ENCODE results near the gene TBL1XR1.

The TBL1XR1 gene

DNA sequence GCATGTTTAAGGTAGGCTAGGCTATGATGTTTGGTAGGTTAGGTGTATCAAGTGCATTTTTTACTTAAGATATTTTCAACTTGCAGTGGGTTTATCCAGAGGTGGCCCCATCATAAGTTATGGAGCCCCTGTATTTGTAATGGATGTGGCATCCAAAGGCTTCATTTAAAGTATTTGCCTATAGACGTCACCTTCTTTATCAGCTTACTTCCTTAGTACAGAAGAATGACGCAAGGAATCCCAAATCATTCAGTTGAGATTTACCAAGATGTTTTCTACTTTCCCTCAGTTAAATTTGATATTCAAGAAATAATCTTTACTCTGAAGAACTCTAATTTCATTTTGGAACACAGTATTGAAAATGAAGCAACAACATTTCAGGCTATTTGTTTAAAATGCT, 201.3 kb downstream of the TBL1XR1 start:
- DNase-seq: no peak

- no peak for DNase-seq
Measured at GRCh38 chr3:176994891-176995781, 202.1 kb downstream of the TBL1XR1 start.

GRCh38 chr3:176994393-176994792, 202.9 kb downstream of the TBL1XR1 start:
- DNase-seq: no peak

- no peak for DNase-seq
Measured at GRCh38 chr3:176992978-176993377, 204.3 kb downstream of the TBL1XR1 start.

- DNase-seq: no peak
Measured at GRCh38 chr3:176992565-176992964, 204.7 kb downstream of the TBL1XR1 start.

DNA sequence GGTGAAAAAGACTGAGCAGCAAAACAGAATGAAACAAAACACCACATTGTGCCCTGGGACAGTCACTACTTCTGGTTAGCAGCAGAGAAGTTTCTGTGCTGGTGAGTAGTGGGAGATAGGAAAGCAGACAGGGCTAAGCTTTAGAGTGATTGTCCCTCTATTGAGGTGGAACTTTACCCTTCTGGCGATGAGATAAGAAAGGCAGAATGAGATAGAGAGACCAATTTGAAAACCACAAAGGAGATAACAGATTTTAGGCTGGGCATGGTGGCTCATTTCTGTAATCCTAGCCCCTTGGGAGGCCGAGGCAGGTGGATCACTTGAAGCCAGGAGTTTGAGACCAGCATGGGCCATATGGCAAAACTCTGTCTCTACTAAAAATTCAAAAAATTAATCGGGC, 208.5 kb downstream of the TBL1XR1 start:
- DNase-seq: no peak

DNA sequence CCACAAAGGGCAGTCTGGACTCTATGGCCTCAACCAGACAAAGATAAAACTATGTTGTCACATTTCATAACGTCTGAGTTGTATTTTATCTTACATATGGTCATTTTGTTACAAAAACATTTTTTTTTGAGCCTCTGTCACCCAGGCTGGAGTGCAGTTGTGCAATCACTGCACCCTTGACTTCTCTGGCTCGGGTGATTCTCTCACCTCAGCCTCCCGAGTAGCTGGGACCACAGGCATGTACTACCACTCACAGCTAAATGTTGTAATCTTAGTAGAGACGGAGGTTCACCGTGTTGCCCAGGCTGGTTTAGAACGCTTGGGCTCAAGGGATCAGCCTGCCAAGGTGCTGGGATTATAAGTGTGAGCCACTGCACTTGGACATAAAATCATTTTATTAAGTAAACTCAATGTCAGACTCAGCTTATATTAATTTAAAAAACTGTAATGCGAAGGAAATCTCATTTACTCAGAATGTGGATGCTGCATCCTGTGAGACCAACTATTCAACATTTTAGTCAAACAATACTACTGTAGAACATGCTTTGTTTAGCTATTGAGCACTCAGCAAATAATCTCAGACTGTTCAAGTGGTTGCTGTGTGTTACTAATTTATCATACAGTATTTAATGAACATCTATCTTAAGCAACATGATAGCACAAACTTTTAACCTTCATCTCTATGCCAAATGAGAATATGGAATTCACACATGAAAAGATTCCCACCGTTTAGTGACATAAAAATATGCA, 209.2 kb downstream of the TBL1XR1 start:
- DNase-seq: no peak

- DNase-seq: no peak
Measured at GRCh38 chr3:176978441-176978840, 218.8 kb downstream of the TBL1XR1 start.

GRCh38 chr3:176977331-176977730, 220.0 kb downstream of the TBL1XR1 start:
- no peak for DNase-seq

- no peak for DNase-seq
Measured at GRCh38 chr3:176976586-176976985, 220.7 kb downstream of the TBL1XR1 start.

DNA sequence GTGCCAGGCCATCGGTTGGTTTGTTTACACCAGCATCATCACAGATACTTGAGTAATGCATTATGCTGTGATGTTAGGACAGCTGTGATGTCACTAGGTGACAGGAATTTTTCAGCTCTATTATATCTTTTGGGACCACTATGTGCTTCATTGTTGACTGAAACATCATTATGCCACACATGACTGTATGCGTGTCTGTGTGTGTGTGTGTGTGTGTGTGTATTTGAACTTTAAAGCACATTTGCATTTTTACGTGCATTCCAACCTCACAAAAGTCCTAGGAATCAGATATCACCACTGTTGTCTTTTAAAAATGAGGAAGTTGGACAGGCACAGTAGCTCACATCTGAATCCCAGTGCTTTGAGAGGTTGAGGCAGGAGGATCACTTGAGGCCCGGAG, 223.0 kb downstream of the TBL1XR1 start:
- no peak for DNase-seq

- no peak for DNase-seq
Measured at GRCh38 chr3:176971613-176972174, 225.6 kb downstream of the TBL1XR1 start.

DNA sequence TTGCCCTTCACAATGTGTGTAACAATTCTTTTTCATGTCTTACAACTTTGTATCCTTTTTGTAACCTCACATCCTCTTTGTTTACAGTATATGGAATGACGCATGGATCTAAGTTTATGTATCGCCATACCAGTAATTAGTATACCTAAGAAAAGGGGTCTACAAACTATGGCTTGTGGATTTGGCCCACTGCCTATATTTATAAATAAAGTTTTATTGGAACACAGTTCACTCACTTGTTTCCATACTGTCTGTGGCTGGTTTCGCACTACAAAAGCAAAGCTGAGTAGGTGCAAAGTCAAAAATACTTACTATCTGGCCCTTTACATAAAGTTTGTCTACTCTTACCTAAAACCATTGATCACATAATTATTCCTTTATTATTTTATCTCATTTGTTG, 226.5 kb downstream of the TBL1XR1 start:
- DNase-seq: no peak

DNA sequence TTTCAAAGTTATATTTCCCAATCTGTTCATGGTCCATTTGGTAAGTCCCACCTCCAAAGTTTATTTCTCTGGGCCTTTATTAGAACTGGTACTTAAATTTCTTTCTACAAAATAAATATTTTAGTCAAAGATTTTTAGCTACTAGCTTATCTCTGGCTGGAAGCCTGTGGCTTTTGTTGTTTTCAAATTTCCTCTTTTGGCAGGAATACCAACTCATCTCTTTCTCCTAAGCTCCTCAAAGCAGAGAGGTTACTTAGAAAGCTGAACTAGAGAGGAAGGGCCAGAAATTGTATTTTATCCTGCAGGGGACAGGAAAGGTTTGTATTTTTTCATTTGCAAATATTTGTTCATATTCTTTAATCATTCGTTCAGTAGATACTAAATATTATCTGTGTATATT, 227.8 kb downstream of the TBL1XR1 start:
- DNase-seq: no peak
